ENCODE measurements around the gene MRPL48.
"Not testable (repeated sequence)": the region's sequence is repeated elsewhere in the genome, so short reads cannot be mapped to it uniquely, and the experiment has no call there.

Gene MRPL48

GRCh38 chr11:73851046-73851764 is 63.5 kb downstream of the MRPL48 start:
- FAIRE-seq = no peak

- no peak for FAIRE-seq
Observed at GRCh38 chr11:73852049-73852448, 64.4 kb downstream of the MRPL48 start.

- no peak for FAIRE-seq
Observed at GRCh38 chr11:73854680-73855079, 67.0 kb downstream of the MRPL48 start.

GRCh38 chr11:73856031-73856567 is 68.4 kb downstream of the MRPL48 start:
- FAIRE-seq = no peak

GRCh38 chr11:73859671-73860070 is 72.0 kb downstream of the MRPL48 start:
- FAIRE-seq = no peak

- no peak for FAIRE-seq
Observed at GRCh38 chr11:73860202-73860601, 72.5 kb downstream of the MRPL48 start.

- peak; percentile 21 for FAIRE-seq
Observed at GRCh38 chr11:73862986-73863385, 75.3 kb downstream of the MRPL48 start.

- no peak for FAIRE-seq
Observed at GRCh38 chr11:73866095-73866579, 78.5 kb downstream of the MRPL48 start.

- no peak for FAIRE-seq
Observed at GRCh38 chr11:73866586-73866996, 78.9 kb downstream of the MRPL48 start.

GRCh38 chr11:73869332-73869949 is 81.8 kb downstream of the MRPL48 start:
- FAIRE-seq = no peak

GRCh38 chr11:73870261-73870660 is 82.6 kb downstream of the MRPL48 start:
- no peak for FAIRE-seq

- no peak for FAIRE-seq
Observed at GRCh38 chr11:73872749-73873357, 85.2 kb downstream of the MRPL48 start.

- no peak for FAIRE-seq
Observed at GRCh38 chr11:73875380-73875779, 87.7 kb downstream of the MRPL48 start.

GRCh38 chr11:73875840-73876239 is 88.2 kb downstream of the MRPL48 start:
- FAIRE-seq = no peak

- FAIRE-seq = no peak
Observed at GRCh38 chr11:73876424-73877310, 89.0 kb downstream of the MRPL48 start, which contains the start of the genes COA4 and PAAF1. Gene COA4, minus strand, starts transcription at chr11:73876846. Its CDS starts 3,468 bp downstream, at chr11:73873378. Gene PAAF1, plus strand, starts transcription at chr11:73876999. Its CDS starts 23 bp downstream, at chr11:73877022.

- FAIRE-seq = no peak
Observed at GRCh38 chr11:73878771-73879170, 91.1 kb downstream of the MRPL48 start.

GRCh38 chr11:73880449-73880848 is 92.8 kb downstream of the MRPL48 start:
- not testable (repeated sequence) for FAIRE-seq

- no peak for FAIRE-seq
Observed at GRCh38 chr11:73883856-73884255, 96.2 kb downstream of the MRPL48 start.

- no peak for FAIRE-seq
Observed at GRCh38 chr11:73888244-73888643, 100.6 kb downstream of the MRPL48 start.

- FAIRE-seq = no peak
Observed at GRCh38 chr11:73889019-73889418, 101.3 kb downstream of the MRPL48 start.

GRCh38 chr11:73889536-73889935 is 101.9 kb downstream of the MRPL48 start:
- no peak for FAIRE-seq

GRCh38 chr11:73893041-73893440 is 105.4 kb downstream of the MRPL48 start:
- no peak for FAIRE-seq

All from islet of Langerhans (tissue), 1 donor.